Stimulated activated CD8-positive, alpha-beta memory T cell treated with anti-CD3 and anti-CD28 coated beads, Interleukin-12 subunit alpha, Interleukin-12 subunit beta, amount 100 ng/mL, for 24 hours (primary cell): ENCODE results near the gene ROBO3.

Source experiments
- DNase-seq: peaks from one replicate; pipeline ENCODE4 v3.0.0-alpha.2; 2020; ENCODE audit errors: extremely low read depth

Gene ROBO3

GRCh38 chr11:124846070-124846673 lies 19.1 kb upstream of the ROBO3 start:
- no peak for DNase-seq

- no peak for DNase-seq
Observed at GRCh38 chr11:124859171-124859570, 6.1 kb upstream of the ROBO3 start.

GRCh38 chr11:124861670-124862069 lies 3.6 kb upstream of the ROBO3 start:
- DNase-seq, result no peak

GRCh38 chr11:124863137-124863825 lies 2.0 kb upstream of the ROBO3 start:
- DNase-seq, result no peak

- DNase-seq, result no peak
Observed at GRCh38 chr11:124863826-124864165, 1.4 kb upstream of the ROBO3 start.

- DNase-seq, result no peak
Observed at GRCh38 chr11:124864176-124864891, 898 bp upstream of the ROBO3 start.

- no peak for DNase-seq
Observed at GRCh38 chr11:124864892-124865180, 396 bp upstream of the ROBO3 start.

GRCh38 chr11:124865902-124866851 lies 945 bp downstream of the ROBO3 start:
- DNase-seq, result peak; percentile 10

- no peak for DNase-seq
Observed at GRCh38 chr11:124867700-124868099, 2.5 kb downstream of the ROBO3 start.

- DNase-seq, result no peak
Observed at GRCh38 chr11:124868331-124869274, 3.4 kb downstream of the ROBO3 start.

GRCh38 chr11:124869331-124869730 lies 4.1 kb downstream of the ROBO3 start:
- no peak for DNase-seq

GRCh38 chr11:124869856-124870387 lies 4.7 kb downstream of the ROBO3 start:
- no peak for DNase-seq

- DNase-seq, result no peak
Observed at GRCh38 chr11:124870430-124870829, 5.2 kb downstream of the ROBO3 start.

GRCh38 chr11:124872280-124872679 lies 7.0 kb downstream of the ROBO3 start:
- no peak for DNase-seq

- DNase-seq, result no peak
Observed at GRCh38 chr11:124872741-124873140, 7.5 kb downstream of the ROBO3 start.

- DNase-seq, result no peak
Observed at GRCh38 chr11:124873951-124874350, 8.7 kb downstream of the ROBO3 start.

- no peak for DNase-seq
Observed at GRCh38 chr11:124874571-124875255, 9.5 kb downstream of the ROBO3 start.

GRCh38 chr11:124875401-124875800 lies 10.2 kb downstream of the ROBO3 start:
- no peak for DNase-seq

GRCh38 chr11:124875943-124876817 lies 10.9 kb downstream of the ROBO3 start:
- DNase-seq, result peak; percentile 53
